ENCODE data around the gene PRKCD.

Gene PRKCD

GRCh38 chr3:53226841-53227407 lies 65.9 kb downstream of the PRKCD start:
- TF ChIP-seq ZFX (IDR thresholded peaks at IDR 0.05; ENCODE audit: borderline replicate concordance), result no peak
- TF ChIP-seq CTCF (IDR thresholded peaks at IDR 0.05), result no peak
- H3K27ac ChIP-seq, result no peak overlapping the region

GRCh38 chr3:53227993-53228885 lies 67.2 kb downstream of the PRKCD start:
- no peak overlapping the region for H3K27ac ChIP-seq
- TF ChIP-seq ZFX (IDR thresholded peaks at IDR 0.05; ENCODE audit: borderline replicate concordance) (no peak), CTCF (IDR thresholded peaks at IDR 0.05) (no peak)

- TF ChIP-seq CTCF (IDR thresholded peaks at IDR 0.05) (no peak), ZFX (IDR thresholded peaks at IDR 0.05; ENCODE audit: borderline replicate concordance) (no peak)
- H3K27ac ChIP-seq, result no peak overlapping the region
Observed at GRCh38 chr3:53229171-53229570, 68.2 kb downstream of the PRKCD start.

- TF ChIP-seq ZFX (IDR thresholded peaks at IDR 0.05; ENCODE audit: borderline replicate concordance) (no peak), CTCF (IDR thresholded peaks at IDR 0.05) (no peak)
- no peak overlapping the region for H3K27ac ChIP-seq
Observed at GRCh38 chr3:53229606-53230005, 68.6 kb downstream of the PRKCD start.

- no peak overlapping the region for H3K27ac ChIP-seq
- peak; percentile 30 for TF ChIP-seq CTCF (IDR thresholded peaks at IDR 0.05)
- no peak for TF ChIP-seq ZFX (IDR thresholded peaks at IDR 0.05; ENCODE audit: borderline replicate concordance)
Observed at GRCh38 chr3:53230041-53230621, 69.1 kb downstream of the PRKCD start.

- TF ChIP-seq CTCF (IDR thresholded peaks at IDR 0.05) (no peak), ZFX (IDR thresholded peaks at IDR 0.05; ENCODE audit: borderline replicate concordance) (no peak)
- no peak overlapping the region for H3K27ac ChIP-seq
Observed at GRCh38 chr3:53230789-53231188, 69.8 kb downstream of the PRKCD start.
